Liver (tissue), 9 donors: ENCODE results near the gene THOC5. TPM values are rescaled to one million over a fixed set of nuclear protein-coding genes. Genes with fewer than 3 reads are reported as not detected.

Experiments used
- DNase-seq: peaks from one replicate; pipeline ENCODE4 v3.0.0-alpha.2; 2017; ENCODE audit warnings: low spot score
- H3K27ac ChIP-seq, 2 donors: one replicate each; pipeline ENCODE4 v1.7.0; 2013; ENCODE audit warnings: inconsistent platforms in 2 of 2, low read length in 2 of 2, control low read depth in 1 of 2, low read depth in 1 of 2, mild to moderate bottlenecking in 1 of 2
- H3K27me3 ChIP-seq, 4 donors: one replicate each; pipeline versions ENCODE4 v1.6.1 to v1.7.0; 2013; ENCODE audit warnings: low read length in 3 of 4, inconsistent platforms in 1 of 4, mild to moderate bottlenecking in 1 of 4, moderate library complexity in 1 of 4; ENCODE audit not compliant: control insufficient read depth in 4 of 4, insufficient read depth in 4 of 4
- H3K36me3 ChIP-seq, 4 donors: one replicate each; pipeline versions ENCODE4 v1.6.1 to v1.7.0; 2013; ENCODE audit warnings: low read length in 3 of 4, mild to moderate bottlenecking in 3 of 4, low read depth in 1 of 4, moderate library complexity in 1 of 4; ENCODE audit not compliant: control insufficient read depth in 4 of 4, insufficient read depth in 3 of 4
- H3K4me1 ChIP-seq, 4 donors: one replicate each; pipeline versions ENCODE4 v1.6.1 to v1.7.0; 2013; ENCODE audit warnings: low read length in 3 of 4, mild to moderate bottlenecking in 3 of 4, moderate library complexity in 1 of 4; ENCODE audit not compliant: control insufficient read depth in 4 of 4, insufficient read depth in 4 of 4
- H3K4me3 ChIP-seq, 3 donors: one replicate each; pipeline versions ENCODE4 v1.6.1 to v1.7.0; 2013; ENCODE audit warnings: low read length in 3 of 3, control low read depth in 1 of 3, low read depth in 1 of 3, mild to moderate bottlenecking in 1 of 3
- H3K9ac ChIP-seq, 2 donors: one replicate each; pipeline ENCODE4 v1.7.0; 2013; ENCODE audit warnings: low read length in 2 of 2, mild to moderate bottlenecking in 2 of 2, moderate library complexity in 2 of 2, control low read depth in 1 of 2, low read depth in 1 of 2
- H3K9me3 ChIP-seq, 4 donors: one replicate each; pipeline versions ENCODE4 v1.6.1 to v1.7.0; 2013; ENCODE audit warnings: low read length in 3 of 4; ENCODE audit not compliant: control insufficient read depth in 4 of 4
- ATF3 ChIP-seq: IDR thresholded peaks from 2 replicates; pipeline ENCODE4 v1.6.1; 2016; ENCODE audit warnings: antibody characterized with exemption
- CTCF ChIP-seq: fragments of 150-350 bp; IDR thresholded peaks from 2 replicates; pipeline ENCODE4 v1.5.1; 2017; ENCODE audit warnings: improper control_type of control experiment, low read depth, low read length; ENCODE audit not compliant: missing input control
- EGR1 ChIP-seq, 2 donors: IDR thresholded peaks; 2 replicates each; pipeline ENCODE4 v1.6.1; 2016 to 2018; ENCODE audit warnings: antibody characterized with exemption in 2 of 2, low read depth in 2 of 2
- FOXA1 ChIP-seq: IDR thresholded peaks from 2 replicates; pipeline ENCODE4 v1.6.1; 2016; ENCODE audit warnings: antibody characterized with exemption
- FOXA2 ChIP-seq: IDR thresholded peaks from 2 replicates; pipeline ENCODE4 v1.6.1; 2016; ENCODE audit warnings: antibody characterized with exemption
- HNF4A ChIP-seq, 2 donors: conservative IDR thresholded peaks; 2 replicates each; pipeline ENCODE4 v1.6.1; 2016; ENCODE audit warnings: antibody characterized with exemption in 2 of 2, mild to moderate bottlenecking in 2 of 2
- HNF4G ChIP-seq: IDR thresholded peaks from 2 replicates; pipeline ENCODE4 v1.6.1; 2016; ENCODE audit warnings: antibody characterized with exemption
- JUND ChIP-seq, 2 donors: IDR thresholded peaks; 2 replicates each; pipeline ENCODE4 v1.6.1; 2016; ENCODE audit warnings: antibody characterized with exemption in 2 of 2
- MAX ChIP-seq: IDR thresholded peaks from 2 replicates; pipeline ENCODE4 v1.6.1; 2016; ENCODE audit warnings: antibody characterized with exemption
- NR2F2 ChIP-seq: IDR thresholded peaks from 2 replicates; pipeline ENCODE4 v1.6.1; 2016; ENCODE audit warnings: antibody characterized with exemption
- REST ChIP-seq: IDR thresholded peaks from 2 replicates; pipeline ENCODE4 v1.6.1; 2016; ENCODE audit warnings: antibody characterized with exemption, mild to moderate bottlenecking
- RXRA ChIP-seq, 2 donors: IDR thresholded peaks; 2 replicates each; pipeline ENCODE4 v1.6.1; 2017 to 2018; ENCODE audit warnings: antibody characterized with exemption in 2 of 2, mild to moderate bottlenecking in 1 of 2
- SP1 ChIP-seq: IDR thresholded peaks from 2 replicates; pipeline ENCODE4 v1.6.1; 2018; ENCODE audit warnings: antibody characterized with exemption, mild to moderate bottlenecking
- TAF1 ChIP-seq: conservative IDR thresholded peaks from 2 replicates; pipeline ENCODE4 v1.6.1; 2016; ENCODE audit warnings: antibody characterized with exemption, mild to moderate bottlenecking
- YY1 ChIP-seq: IDR thresholded peaks from 2 replicates; pipeline ENCODE4 v1.6.1; 2016; ENCODE audit warnings: antibody characterized with exemption, mild to moderate bottlenecking
- ZBTB33 ChIP-seq: IDR thresholded peaks from 2 replicates; pipeline ENCODE4 v1.6.1; 2016; ENCODE audit warnings: antibody characterized with exemption
- WGBS: extraction: QIAGEN DNeasy Blood & Tissue Kit; methylation state at CpG from one replicate; pipeline ENCODE4 v1.1.7; 2013; 5-methylcytosine and 5-hydroxymethylcytosine counted together
- polyA plus RNA-seq, 2 donors: library from polyadenylated mRNA; stranded (reverse) in 1 of 2; unstranded in 1 of 2; fragments of 200-250 nt in 1 of 2; fragments of >200 nt in 1 of 2; fragmentation: Nextera tagmentation in 1 of 2; extraction: Ambion mirVana in 1 of 2; gene quantifications; one replicate each; pipeline versions ENCODE4 v1.2.1 to v1.2.3, GENCODE V29; 2013 to 2015
- total RNA-seq, 2 donors: library from RNA; depleted of rRNA; stranded (reverse); fragments of >200 nt; gene quantifications; one replicate each; pipeline ENCODE4 v1.2.3, GENCODE V29; 2014
- donor health status: healthy.
- donor health status: healthy.
- donor health status: healthy.
- donor health status: healthy.
- donor health status: healthy.

Gene THOC5
- total and polyA plus RNA-seq, 4 donors = 7.4 to 25.1 (median 14.5) TPM

GRCh38 chr22:29523761-29524160 is 29.8 kb downstream of the THOC5 start:
- H3K4me3 ChIP-seq = no peak overlapping the region
- no peaks in the 10 kb centered on the region for H3K27me3 ChIP-seq
- WGBS = 43% methylated on average over 2 of the region's 2 CpGs
- peaks cover 4 to 58% (median 40%) of the 10 kb centered on the region in 4 donors for H3K36me3 ChIP-seq
- H3K9ac ChIP-seq = no peak overlapping the region
- H3K9me3 ChIP-seq = no peaks in the 10 kb centered on the region
- TF ChIP-seq ATF3 (no peak), FOXA1 (no peak), YY1 (no peak)
- H3K4me1 ChIP-seq = peaks cover 0 to 7% (median 2%) of the 10 kb centered on the region in 4 donors
- no peak overlapping the region for H3K27ac ChIP-seq
- DNase-seq = no peak

- Histone ChIP-seq H3K27ac (no peak overlapping the region), H3K4me3 (no peak overlapping the region), H3K4me1 (peaks cover 5 to 21% (median 9%) of the 10 kb centered on the region in 4 donors), H3K36me3 (peaks cover 3 to 48% (median 30%) of the 10 kb centered on the region in 4 donors), H3K9me3 (no peaks in the 10 kb centered on the region), H3K27me3 (no peaks in the 10 kb centered on the region), H3K9ac (no peak overlapping the region)
- WGBS = 98% methylated on average over 7 of the region's 7 CpGs
- no peak for DNase-seq
- TF ChIP-seq SP1 (no peak), CTCF (no peak), FOXA1 (no peak), RXRA (IDR thresholded peaks at IDR 0.05) (no peak), TAF1 (no peak), EGR1 (IDR thresholded peaks at IDR 0.05; ENCODE audit: low read depth in 2 of 2) (no peak)
These were observed 32.0 kb downstream of the THOC5 start for GRCh38 chr22:29521526-29521925.

- Histone ChIP-seq H3K4me3 (no peak overlapping the region), H3K9me3 (no peaks in the 10 kb centered on the region), H3K27ac (no peak overlapping the region), H3K36me3 (peaks cover 3 to 52% (median 32%) of the 10 kb centered on the region in 4 donors), H3K27me3 (no peaks in the 10 kb centered on the region), H3K4me1 (peaks cover 5 to 21% (median 9%) of the 10 kb centered on the region in 4 donors), H3K9ac (no peak overlapping the region)
- 86% methylated on average over 4 of the region's 4 CpGs for WGBS
- TF ChIP-seq REST (no peak), TAF1 (no peak), NR2F2 (no peak), EGR1 (IDR thresholded peaks at IDR 0.05; ENCODE audit: low read depth in 2 of 2) (no peak), YY1 (no peak), SP1 (no peak), JUND (IDR thresholded peaks at IDR 0.05) (no peak), HNF4G (no peak), CTCF (no peak), ZBTB33 (no peak), ATF3 (no peak), FOXA1 (no peak), MAX (no peak), RXRA (IDR thresholded peaks at IDR 0.05) (no peak), HNF4A (conservative IDR thresholded peaks at IDR 0.05) (no peak), FOXA2 (no peak)
- no peak for DNase-seq
These were observed 32.7 kb downstream of the THOC5 start for GRCh38 chr22:29520851-29521250.
